ENCODE measurements around the gene ARGLU1. TPM values are rescaled to one million over a fixed set of nuclear protein-coding genes. Genes with fewer than 3 reads are reported as not detected.

Gene ARGLU1
- total RNA-seq, 1 experiment from 2014 or later, result 58.2 TPM

DNA sequence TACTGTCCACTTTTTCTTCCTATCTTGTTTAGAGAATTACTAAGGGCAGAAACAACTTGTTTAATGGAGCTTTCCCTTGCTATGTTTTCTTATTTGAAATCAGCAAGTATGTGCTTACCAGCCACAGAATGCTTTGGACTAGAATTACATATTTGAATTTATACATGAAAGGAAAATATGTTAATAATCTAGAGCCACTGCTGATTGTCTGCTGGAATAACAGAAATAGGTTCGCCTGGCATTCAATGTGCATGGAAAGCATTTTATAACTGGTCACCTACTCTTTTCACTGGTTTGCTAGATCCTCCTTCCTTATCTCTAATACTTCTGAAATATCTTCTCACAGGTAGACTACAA, 40.5 kb downstream of the ARGLU1 start:
- DNase-seq (ENCODE audit: extremely low read depth, low read depth), result no peak

DNA sequence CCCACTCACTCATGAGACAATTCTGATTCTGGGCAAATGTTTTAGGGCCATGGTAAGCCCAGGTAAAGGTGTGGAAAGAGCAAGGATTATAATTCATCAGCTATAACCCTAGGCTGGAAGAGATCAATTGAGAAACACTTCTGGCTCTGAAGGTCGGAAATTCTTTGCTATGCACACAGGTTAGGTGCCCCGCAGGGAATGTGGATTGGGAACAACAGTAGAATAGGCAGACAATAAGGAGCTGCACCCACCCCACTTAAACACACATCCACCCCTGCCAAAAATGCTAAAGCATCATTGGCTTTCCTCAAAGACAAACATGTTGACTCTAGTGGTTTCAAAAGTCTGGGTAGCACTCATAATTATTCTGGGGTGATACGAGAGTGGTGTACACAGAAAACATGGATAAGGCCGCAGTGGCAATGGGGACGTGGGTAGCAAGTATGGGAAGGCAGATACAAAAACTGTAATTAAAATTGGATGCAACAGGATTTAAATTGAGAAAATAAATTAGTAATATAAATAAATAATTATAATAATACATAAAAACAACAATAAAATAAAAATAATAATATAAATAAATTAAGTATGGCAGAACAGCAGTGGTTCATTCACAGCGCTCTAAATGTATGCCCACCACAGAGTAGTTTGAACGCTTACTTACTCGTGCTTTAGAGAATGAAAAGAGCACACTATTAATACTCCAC, 41.0 kb downstream of the ARGLU1 start:
- DNase-seq (ENCODE audit: extremely low read depth, low read depth), result no peak

DNA sequence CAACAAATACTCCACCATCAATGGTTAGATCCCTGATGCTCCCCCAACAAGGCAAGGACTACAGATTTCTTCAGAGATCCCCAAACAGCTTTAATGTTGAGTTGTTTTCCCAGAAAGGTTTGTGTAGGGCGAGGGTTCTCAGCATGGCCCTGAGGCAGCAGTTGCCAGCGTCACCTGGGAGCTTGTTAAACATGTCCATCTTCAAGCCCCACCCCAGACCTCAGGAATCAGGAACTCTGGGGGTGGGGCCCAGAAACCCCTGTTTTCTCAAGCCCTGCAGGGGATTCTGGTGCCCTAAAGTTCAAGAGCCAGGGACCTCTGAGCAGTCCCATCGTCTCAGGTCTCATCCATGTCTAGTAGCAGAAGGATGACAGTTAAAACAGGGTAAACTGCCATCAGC, 42.1 kb downstream of the ARGLU1 start:
- no peak for DNase-seq (ENCODE audit: extremely low read depth, low read depth)

DNA sequence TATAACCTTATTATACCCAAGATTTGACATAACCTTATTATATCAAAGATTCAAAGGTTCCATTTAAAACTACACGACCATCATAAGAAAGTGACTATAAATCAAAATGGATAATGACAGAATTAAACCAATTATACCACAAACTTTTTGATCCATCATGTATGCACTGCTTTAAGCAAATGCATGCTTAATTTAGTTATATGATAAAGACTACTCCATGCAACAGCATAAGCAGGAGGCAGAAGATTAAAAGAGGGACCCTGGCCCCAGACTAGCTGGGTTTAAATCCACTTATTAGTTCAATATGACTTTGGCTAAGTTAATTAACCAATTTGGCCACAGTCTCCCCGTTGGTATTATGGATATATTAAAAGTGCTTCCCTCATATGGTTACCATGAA, 43.8 kb downstream of the ARGLU1 start:
- no peak for DNase-seq (ENCODE audit: extremely low read depth, low read depth)

GRCh38 chr13:106523576-106523975, 44.4 kb downstream of the ARGLU1 start:
- DNase-seq (ENCODE audit: extremely low read depth, low read depth), result no peak

DNA sequence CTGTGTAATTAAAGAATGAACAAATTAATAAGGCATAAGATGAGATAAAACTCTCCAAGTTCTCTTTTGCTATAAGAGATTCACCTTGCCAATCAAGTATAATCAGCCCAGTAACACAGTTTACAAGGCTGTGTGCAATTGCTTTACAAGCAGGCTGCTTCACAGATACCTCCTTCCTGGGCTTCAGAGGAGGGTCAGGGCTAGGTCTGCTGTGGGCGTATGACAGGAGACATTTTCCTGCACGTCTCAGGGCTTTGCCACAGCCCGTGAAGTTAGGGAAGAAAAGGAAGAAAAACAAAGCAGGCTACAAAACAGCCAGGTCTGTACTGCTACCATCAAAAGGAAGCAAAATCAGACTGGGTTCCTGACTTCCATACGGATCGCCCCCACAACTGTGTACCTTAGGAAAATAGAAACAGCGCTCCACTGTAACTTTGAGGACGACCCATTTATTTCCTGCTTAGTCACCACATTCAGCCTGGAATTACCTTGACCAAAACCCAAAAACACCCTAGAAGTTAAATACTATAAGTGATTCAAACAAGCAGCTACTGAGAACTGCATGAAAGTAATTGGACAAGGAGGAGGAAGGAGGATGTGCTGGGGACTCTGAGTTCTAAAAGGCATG, 44.9 kb downstream of the ARGLU1 start:
- DNase-seq (ENCODE audit: extremely low read depth, low read depth), result no peak

GRCh38 chr13:106522112-106522705, 45.7 kb downstream of the ARGLU1 start:
- no peak for DNase-seq (ENCODE audit: extremely low read depth, low read depth)

- no peak for DNase-seq (ENCODE audit: extremely low read depth, low read depth)
These were observed 46.7 kb downstream of the ARGLU1 start for GRCh38 chr13:106521095-106521799.

- DNase-seq (ENCODE audit: extremely low read depth, low read depth), result no peak
These were observed 47.5 kb downstream of the ARGLU1 start for GRCh38 chr13:106520251-106521054.

- no peak for DNase-seq (ENCODE audit: extremely low read depth, low read depth)
These were observed 49.4 kb downstream of the ARGLU1 start for GRCh38 chr13:106518512-106518911.

GRCh38 chr13:106517109-106517847, 50.7 kb downstream of the ARGLU1 start:
- no peak for DNase-seq (ENCODE audit: extremely low read depth, low read depth)

- no peak for DNase-seq (ENCODE audit: extremely low read depth, low read depth)
These were observed 52.2 kb downstream of the ARGLU1 start for GRCh38 chr13:106515635-106516254.

DNA sequence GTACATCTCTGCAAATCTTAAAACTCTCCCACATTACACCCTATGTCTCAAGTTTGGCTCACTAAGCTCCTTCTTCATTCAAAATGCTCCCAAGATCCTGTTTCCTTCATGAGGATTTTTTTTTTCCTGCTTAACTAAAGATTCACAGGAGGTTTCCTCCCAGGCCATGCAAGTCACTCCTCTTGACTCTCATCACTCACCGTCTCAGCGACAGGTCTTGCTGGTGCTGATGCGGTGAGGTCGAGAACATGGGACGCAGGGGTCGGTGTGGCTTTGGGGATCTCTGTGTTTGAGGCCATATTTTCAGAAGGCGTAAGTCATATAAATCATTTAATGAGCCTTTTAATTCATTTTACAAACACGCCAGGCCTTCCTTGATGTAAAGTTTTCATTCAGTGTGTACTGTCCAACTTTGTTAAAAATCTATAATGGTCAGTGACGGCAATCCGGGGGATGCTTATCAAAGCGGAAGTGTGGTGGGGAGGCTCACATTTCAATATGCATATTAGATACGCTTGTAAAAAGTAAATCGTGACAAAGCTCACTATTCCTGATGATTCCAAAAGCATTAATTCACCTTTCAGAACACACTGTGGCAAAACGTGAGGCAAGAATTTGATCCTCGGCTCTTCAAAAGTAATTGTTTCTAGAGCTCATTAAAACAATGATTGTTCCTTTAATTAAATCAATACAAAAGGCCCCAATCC, 52.9 kb downstream of the ARGLU1 start:
- no peak for DNase-seq (ENCODE audit: extremely low read depth, low read depth)

GRCh38 chr13:106513025-106513983, 54.6 kb downstream of the ARGLU1 start:
- no peak for DNase-seq (ENCODE audit: extremely low read depth, low read depth)

- DNase-seq (ENCODE audit: extremely low read depth, low read depth), result peak; percentile 69
These were observed 60.2 kb downstream of the ARGLU1 start for GRCh38 chr13:106507560-106508274.

DNA sequence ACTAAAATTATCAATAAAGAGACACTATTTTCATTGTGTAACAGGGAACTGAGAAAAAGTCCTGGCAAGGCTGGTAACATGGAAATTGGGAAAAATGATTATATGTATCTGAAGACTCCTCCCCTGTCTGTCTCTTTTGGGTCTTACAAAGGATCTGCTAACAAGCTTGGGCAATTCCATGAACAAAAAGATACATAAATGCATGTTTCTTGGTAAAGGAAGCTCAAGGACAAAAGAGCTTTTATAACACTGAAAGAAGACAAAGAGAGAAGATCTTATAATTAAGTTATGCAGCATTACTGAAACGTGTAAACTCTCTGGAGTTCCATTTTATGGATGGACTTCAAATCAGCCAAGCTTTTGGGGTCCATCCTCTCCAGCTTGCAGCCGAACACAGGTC, 61.7 kb downstream of the ARGLU1 start:
- no peak for DNase-seq (ENCODE audit: extremely low read depth, low read depth)

GRCh38 chr13:106505732-106506131, 62.2 kb downstream of the ARGLU1 start:
- no peak for DNase-seq (ENCODE audit: extremely low read depth, low read depth)

Data from NCI-H460 (cell line).